HG02571 (cell line): Measurements from ENCODE around the gene OR4K17.
"Not testable (repeated sequence)": the region's sequence is repeated elsewhere in the genome, so short reads cannot be mapped to it uniquely, and the experiment has no call there.

Experiments used
- ATAC-seq: cut with Tn5 transposase; IDR thresholded peaks from one replicate; pipeline ENCODE4 v1.9.1; 2021; ENCODE audit warnings: mild to moderate bottlenecking, moderate library complexity; ENCODE audit not compliant: unreplicated experiment

The OR4K17 gene

GRCh38 chr14:20110438-20110837 lies at the start of gene OR4K17:
Gene OR4K17 (plus strand): TSS chr14:20110739. CDS start chr14:20117500, 6,761 bp downstream.
- no peak for ATAC-seq

- no peak for ATAC-seq
Observed at GRCh38 chr14:20092050-20092449, 18.5 kb upstream of the OR4K17 start.

- no peak for ATAC-seq
Observed at GRCh38 chr14:20093442-20093841, 17.1 kb upstream of the OR4K17 start.

- ATAC-seq = not testable (repeated sequence)
Observed at GRCh38 chr14:20098926-20099770, 11.4 kb upstream of the OR4K17 start.

- no peak for ATAC-seq
Observed at GRCh38 chr14:20112321-20112720, 1.8 kb downstream of the OR4K17 start.

- no peak for ATAC-seq
Observed at GRCh38 chr14:20116748-20117147, 6.2 kb downstream of the OR4K17 start.

- ATAC-seq = no peak
Observed at GRCh38 chr14:20118795-20119194, 8.3 kb downstream of the OR4K17 start.

- ATAC-seq = no peak
Observed at GRCh38 chr14:20138520-20138919, 28.0 kb downstream of the OR4K17 start, which contains the start of gene OR4N5. Gene OR4N5 (plus strand): TSS chr14:20138820. CDS start chr14:20143736, 4,916 bp downstream.

GRCh38 chr14:20143911-20144310 lies 33.4 kb downstream of the OR4K17 start:
- ATAC-seq = no peak

GRCh38 chr14:20144820-20145219 lies 34.3 kb downstream of the OR4K17 start:
- ATAC-seq = no peak

GRCh38 chr14:20164462-20164861 lies 53.9 kb downstream of the OR4K17 start:
- no peak for ATAC-seq

- no peak for ATAC-seq
Observed at GRCh38 chr14:20167091-20167490, 56.6 kb downstream of the OR4K17 start.

GRCh38 chr14:20169852-20170251 lies 59.3 kb downstream of the OR4K17 start:
- not testable (repeated sequence) for ATAC-seq
